AG08395 (cell line): Measurements from ENCODE around the gene ASB16.
"Not testable (repeated sequence)": the region's sequence is repeated elsewhere in the genome, so short reads cannot be mapped to it uniquely, and the experiment has no call there.

Source experiments
- DNase-seq: peaks from one replicate; pipeline ENCODE4 v3.0.0; 2012; ENCODE audit warnings: mixed read lengths, low spot score

The ASB16 gene

GRCh38 chr17:44147812-44148211 lies 22.7 kb upstream of the ASB16 start:
- no peak for DNase-seq

- DNase-seq: not testable (repeated sequence)
These were observed 21.4 kb upstream of the ASB16 start for GRCh38 chr17:44149066-44149465.

GRCh38 chr17:44149750-44150329 lies 20.7 kb upstream of the ASB16 start:
- DNase-seq: no peak

- no peak for DNase-seq
These were observed 17.6 kb upstream of the ASB16 start for GRCh38 chr17:44152875-44153274.

GRCh38 chr17:44155488-44155887 lies 15.0 kb upstream of the ASB16 start:
- no peak for DNase-seq

GRCh38 chr17:44159519-44160210 lies 10.8 kb upstream of the ASB16 start:
- DNase-seq: no peak

- no peak for DNase-seq
These were observed 6.0 kb upstream of the ASB16 start for GRCh38 chr17:44164476-44164875.

- no peak for DNase-seq
These were observed 3.2 kb upstream of the ASB16 start for GRCh38 chr17:44167181-44167861.

- no peak for DNase-seq
These were observed 387 bp upstream of the ASB16 start for GRCh38 chr17:44170135-44170498.

- DNase-seq: no peak
These were observed 1.5 kb downstream of the ASB16 start for GRCh38 chr17:44171931-44172455.

- no peak for DNase-seq
These were observed 3.9 kb downstream of the ASB16 start for GRCh38 chr17:44174427-44174826.

- DNase-seq: no peak
These were observed 5.8 kb downstream of the ASB16 start for GRCh38 chr17:44176257-44176656.

- no peak for DNase-seq
These were observed 6.4 kb downstream of the ASB16 start for GRCh38 chr17:44176671-44177501.

- DNase-seq: no peak
These were observed 7.1 kb downstream of the ASB16 start for GRCh38 chr17:44177640-44178039.

GRCh38 chr17:44178133-44178532 lies 7.6 kb downstream of the ASB16 start:
- DNase-seq: no peak

GRCh38 chr17:44183024-44183423 lies 12.5 kb downstream of the ASB16 start:
- no peak for DNase-seq

GRCh38 chr17:44184212-44184810 lies 13.8 kb downstream of the ASB16 start:
- DNase-seq: no peak

GRCh38 chr17:44186307-44187130 lies 16.0 kb downstream of the ASB16 start, which contains the start of gene TMUB2:
Gene TMUB2 (plus strand): TSS chr17:44186972. CDS start chr17:44187709, 737 bp downstream.
- DNase-seq: peak; percentile 100

- no peak for DNase-seq
These were observed 16.8 kb downstream of the ASB16 start for GRCh38 chr17:44187131-44187899.
